DMS53 treated with DMSO at 0.1 percent for 48 hours (cell line): ENCODE data around the gene TENM4.

Experiments used
- DNase-seq: peaks from one replicate; lab custom pipeline; 2025; ENCODE audit not compliant: unreplicated experiment; lab: John Stamatoyannopoulos, UW

The TENM4 gene

DNA sequence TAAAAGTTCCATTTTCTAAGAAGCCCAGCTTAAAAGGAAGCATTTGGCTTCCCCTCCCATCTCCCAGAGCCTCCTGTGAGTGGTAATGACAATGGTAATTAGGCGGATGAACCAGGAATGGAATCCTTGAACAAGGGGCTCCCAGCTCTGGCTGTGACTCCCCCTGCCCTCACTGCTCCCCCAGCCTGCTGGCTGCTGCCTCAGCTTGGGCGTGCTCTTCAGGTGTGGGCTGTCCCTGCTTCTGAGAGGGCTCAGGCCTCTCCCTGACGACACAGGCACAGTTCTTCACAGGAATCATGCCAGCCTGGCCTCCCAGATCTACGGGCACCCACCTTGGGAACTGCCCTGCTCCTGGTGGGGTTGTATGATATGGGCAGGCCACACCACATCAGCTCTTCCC, 784.5 kb downstream of the TENM4 start:
- DNase-seq = no peak

DNA sequence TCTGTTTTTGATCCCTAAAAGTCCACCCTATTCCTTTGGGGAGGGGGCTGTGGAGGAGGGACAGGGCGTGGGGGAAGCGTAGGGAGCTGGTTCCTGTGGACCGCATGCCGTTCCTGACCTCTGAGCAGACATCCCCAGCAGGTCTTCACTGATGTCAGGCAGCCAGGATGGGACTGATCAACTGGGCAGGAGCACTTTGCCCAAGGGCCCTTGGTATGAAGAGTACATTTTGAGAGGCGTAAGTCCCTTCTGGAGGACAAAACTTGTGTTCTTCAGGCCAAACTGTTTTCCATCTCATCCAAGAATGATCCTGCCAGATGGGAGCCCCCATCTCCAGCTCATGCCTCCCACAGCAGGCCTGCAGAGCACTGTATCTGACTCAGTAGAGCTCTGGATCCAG, 785.3 kb downstream of the TENM4 start:
- no peak for DNase-seq

DNA sequence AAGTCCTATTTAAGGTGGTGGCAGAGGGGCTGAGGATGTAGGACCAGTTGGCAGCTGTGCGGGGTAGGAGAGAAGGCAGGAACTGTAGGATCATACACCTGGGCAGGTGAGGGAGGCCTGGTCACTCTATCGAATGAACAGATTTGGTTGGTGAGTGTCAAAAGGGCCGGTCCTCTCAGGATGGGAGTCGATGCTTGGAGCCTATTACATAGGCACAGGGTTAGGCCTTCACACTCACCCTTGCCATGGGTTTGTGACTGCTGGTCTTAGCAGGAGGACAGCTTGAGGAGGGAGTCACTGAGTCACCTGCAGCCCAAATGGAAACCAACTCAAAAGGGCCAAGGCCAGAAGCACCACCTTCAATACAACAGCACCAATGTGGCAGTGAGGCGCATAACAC, 786.0 kb downstream of the TENM4 start:
- DNase-seq = no peak

DNA sequence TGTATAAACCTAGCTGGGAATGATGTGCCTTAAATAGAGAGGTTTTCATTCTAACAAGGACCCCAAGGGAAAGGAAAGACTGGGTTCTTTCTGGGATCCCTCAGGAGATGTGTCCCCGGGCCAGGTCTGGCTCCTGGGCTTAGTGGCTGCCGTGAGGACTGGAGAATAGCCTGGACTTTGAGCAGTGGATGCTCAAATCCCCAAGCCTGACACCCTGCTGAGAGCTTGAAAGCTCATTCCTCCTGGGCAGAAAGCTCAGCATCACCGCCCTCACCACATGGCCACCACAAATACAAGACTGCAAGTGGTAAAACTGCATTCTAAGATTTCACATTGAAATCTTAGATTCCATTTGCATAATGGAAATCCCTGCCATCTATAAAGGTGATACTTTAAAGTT, 786.8 kb downstream of the TENM4 start:
- no peak for DNase-seq

DNA sequence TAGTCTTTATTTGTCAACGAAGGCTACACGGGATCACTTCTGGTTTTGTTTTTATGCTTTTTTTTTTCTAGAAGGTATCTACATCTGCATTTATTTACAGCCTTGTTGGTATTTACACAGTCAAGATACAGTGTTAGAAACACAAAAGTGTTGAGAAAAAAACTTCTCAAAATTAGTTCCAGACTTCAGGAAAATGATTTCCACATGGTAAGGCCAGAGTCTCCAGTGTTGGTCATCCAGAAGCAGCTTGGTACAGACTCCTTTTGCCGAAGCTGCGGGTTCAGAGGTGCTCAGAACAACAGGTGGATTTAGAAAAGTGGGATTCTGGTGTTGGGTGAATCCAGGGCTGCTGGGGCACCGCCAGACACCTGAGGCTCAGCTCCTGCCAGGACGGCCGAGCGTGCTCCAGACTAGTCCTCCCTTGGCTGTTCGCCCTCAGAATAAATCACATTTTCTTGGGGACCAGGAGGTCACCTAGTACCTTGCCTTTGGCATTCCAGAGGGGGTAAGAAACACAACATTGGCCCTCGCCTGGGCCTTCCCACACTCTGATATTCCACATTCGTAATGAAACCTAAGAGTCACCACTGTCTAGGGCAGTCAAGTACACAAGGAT, 787.4 kb downstream of the TENM4 start:
- no peak for DNase-seq

DNA sequence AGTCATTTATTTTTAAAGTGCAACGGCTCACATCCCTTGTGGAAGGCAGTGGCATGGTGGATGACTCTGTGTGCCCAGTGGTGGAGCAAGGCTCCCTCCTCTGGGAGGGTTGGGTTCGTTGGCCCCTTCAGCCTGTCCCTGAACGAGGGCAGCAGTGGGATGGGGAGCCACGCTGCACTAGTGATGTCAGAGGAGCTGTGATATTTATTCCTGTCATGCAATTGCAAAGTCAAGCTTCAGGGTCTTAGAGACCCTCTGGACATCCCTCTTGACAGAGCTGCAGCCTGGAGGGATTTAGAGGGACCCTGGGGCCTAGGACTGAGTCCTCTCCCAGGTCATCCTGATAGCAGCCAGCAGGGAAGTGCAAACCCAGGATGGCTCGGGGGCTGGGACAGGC, 788.0 kb downstream of the TENM4 start:
- no peak for DNase-seq

DNA sequence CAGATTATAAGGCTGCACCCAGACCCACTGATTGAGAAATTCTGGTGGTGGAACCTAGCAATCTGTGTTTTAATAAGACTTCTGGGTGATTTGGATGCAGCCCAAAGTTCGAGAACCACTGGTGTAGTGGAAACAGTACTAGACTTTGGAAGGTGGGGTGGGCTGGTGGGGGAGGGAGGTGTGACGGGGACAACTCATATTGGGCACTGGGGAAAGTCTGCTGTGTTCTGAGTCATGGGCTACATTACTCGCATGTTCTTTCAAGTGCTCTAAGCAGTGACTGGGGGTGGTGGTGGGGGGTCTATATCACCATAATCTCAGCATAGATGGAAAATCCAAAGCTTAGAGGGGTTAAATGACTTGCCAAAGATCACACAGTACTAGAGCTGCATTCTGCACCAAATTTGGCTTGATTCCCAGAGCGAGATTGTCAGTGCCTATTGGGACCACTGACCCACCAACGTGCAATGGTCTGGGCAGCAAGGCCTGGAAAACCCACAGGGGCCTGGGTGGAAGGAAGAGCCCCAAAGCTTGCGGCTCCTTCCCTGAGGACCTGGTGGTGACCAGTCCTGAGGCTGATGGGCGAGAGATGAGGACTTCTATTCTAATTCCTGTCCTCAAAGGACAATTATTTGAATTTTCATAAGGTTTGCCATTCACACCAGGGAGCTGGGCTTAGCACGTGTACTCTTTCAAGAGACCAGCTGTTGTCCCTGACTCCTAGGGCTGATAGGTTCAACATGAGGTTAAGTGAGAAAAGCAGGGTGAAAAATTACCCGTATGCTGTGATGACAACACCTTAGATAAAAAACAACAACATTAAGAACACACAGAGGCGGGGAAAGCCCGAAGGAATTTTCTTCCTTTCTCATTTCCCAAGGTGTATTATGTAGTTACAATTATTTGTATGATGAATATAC, 788.6 kb downstream of the TENM4 start:
- DNase-seq = no peak

DNA sequence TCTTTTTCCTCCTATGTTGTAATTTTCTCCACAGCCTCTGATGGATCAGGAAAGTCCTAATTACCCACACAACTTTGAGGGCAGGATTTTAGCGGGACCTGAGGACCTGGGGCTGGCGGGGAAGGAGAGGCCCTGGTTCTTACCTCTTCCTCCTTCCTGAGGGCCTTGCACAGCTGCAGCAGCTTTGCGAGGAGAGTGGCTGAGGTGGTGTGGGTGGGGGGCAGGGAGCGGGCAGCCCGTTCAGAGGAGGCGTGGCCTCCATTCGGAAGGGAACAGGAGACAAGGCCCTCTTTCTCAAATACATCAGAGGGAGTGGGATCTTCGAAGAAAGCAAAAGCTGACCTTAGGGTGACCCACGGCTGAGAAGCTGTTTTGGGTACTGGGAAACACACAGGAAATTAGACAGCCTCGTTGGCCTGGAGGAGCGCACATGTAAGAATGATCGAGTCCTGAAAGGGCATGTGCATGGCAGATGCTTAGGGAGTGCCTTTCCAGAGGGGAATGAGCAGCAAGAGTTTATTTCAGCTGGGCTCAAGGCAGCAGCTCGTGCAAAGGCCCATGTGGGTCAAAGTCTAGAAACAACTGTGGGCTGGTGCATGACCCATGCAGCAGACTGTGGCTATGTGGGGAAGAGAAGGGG, 789.6 kb downstream of the TENM4 start:
- no peak for DNase-seq

DNA sequence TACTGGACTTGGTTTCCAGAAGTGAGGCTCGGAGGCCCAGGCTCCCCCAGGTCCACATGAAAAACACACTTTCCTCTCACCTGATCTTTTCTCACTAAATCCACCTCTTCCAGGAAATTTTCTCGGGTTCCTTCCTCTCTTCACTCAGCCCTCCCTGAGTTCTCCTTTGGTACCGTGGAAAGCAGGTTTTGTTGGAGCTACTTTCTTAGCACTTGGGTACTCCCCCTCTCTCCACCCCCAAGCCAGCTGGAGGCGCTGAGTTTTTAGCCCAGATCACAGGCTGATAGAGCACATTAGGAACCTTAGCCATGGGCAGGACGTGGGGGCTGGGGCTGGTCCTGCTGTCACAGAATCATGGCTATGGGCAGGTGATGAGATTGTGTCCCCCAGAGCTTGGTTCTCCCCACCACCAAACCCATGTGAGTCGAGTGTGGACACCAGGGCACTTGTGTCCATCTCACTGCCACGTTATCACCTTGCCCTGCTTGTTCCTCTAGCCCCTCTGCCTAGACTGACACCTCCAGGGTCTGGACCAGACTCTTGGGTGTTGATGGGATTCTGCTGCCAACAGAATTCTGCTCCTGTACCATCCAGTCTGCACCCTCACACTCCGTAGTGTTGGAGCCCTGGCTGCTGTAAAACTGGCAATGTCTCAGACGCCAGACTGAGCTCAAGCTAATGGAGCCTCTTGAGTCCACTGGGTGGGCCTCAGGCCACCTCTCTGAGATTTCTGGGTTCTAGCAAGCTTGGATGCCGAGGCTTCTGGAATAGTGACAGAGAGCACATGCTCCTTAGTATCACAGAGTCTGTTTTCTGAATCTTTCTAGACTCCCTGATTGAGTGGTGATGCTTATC, 791.2 kb downstream of the TENM4 start:
- DNase-seq = no peak

DNA sequence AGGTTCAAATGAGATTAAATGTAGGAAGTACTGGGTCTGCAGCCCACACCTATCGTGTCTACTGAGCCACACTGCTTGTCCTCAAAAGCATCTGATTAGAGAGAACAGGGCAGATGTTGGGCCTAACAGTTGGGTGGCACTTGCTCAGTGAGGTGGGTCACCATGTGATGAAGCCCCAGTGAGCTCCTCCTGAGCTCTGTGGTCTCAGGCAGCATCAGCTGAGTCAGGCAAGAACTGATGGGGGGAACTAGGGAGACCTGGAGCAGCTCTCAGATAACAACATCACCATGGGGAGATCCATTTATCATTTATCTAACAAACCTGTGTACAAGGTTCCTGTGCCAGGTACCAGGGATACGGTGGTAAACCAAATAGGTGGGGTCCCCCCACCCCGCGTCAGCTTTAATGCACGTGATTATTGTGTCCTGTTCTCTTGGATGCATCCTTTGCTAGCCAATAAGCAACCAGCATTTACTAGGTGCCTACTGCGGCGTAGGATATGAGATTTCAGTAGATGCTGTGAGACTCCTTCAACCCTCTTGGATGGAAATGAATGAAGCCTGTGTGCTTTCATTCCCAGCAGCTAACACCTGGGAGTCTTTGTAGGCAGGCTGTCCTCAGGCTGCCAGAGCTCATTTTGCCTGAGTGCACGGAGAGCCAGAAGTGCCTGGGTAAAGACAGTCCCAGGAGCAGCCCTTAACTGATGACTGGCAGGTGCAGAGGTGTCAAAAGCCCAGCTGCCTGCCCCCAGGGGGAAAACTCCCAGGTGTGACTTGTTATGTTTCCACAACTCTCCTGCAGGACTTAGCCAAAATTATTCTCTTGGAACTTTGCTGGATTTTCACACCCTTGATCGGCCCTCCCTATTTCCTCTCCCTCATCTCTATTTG, 792.6 kb downstream of the TENM4 start:
- DNase-seq = peak; percentile 25

DNA sequence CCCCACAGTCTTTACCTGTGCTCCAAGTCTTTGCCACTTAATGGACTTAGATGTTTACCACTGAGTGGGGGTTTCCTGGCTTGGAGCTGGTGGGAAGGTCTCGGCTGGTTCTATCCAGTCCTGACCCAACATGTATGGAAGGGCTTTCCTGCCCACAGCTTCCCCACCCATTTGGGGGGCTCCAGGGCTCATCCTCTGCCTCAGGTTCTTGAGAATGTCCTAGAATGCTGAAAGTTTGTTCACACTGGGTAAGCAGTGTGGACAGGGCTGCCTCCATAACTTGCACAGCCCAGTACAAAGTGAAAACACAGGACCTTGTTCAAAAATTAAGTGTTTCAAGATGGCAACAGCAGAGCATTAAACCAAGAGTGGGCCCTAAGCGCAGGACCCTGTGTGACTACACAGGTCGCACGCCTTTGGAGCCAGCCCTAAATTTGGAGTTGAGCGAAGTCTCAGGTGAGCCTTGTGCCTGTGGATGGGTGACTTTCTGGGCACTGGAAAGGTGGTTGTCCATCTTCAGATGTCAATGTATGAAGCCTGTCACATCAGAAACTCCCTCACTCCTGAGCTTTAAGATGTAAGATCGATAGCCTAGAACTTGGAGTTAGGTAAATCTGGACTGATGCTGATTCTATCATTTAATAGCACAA, 793.4 kb downstream of the TENM4 start:
- no peak for DNase-seq

DNA sequence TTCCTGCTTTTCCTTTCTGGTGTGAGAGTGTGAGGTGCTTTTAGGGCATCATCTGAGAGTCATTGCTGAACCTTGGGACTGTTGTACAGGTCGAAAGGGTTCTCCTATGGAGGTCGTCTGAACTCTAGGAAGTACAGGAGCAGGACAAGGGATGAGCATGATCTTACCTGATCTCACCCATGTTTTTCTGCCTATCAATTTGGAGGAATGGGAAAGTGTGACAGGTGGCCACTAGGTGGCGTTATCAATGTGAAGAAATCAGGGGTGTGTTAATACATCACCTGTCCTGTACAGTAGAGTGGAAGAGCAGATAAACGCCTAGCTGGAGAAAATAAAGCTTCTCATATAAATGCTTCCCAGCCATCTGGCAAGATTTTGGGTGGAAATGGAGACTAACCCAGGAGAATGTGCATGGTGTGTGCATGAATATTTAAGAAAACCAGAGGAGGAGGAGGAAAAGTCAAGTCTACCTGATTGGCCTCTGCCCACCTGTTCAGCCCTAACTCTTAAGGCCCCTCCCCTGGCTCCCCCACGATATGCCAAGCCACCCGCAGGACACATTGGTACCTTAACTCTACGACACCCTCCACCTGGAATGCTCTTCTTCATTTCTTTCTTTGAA, 794.2 kb downstream of the TENM4 start:
- DNase-seq = peak; percentile 98

DNA sequence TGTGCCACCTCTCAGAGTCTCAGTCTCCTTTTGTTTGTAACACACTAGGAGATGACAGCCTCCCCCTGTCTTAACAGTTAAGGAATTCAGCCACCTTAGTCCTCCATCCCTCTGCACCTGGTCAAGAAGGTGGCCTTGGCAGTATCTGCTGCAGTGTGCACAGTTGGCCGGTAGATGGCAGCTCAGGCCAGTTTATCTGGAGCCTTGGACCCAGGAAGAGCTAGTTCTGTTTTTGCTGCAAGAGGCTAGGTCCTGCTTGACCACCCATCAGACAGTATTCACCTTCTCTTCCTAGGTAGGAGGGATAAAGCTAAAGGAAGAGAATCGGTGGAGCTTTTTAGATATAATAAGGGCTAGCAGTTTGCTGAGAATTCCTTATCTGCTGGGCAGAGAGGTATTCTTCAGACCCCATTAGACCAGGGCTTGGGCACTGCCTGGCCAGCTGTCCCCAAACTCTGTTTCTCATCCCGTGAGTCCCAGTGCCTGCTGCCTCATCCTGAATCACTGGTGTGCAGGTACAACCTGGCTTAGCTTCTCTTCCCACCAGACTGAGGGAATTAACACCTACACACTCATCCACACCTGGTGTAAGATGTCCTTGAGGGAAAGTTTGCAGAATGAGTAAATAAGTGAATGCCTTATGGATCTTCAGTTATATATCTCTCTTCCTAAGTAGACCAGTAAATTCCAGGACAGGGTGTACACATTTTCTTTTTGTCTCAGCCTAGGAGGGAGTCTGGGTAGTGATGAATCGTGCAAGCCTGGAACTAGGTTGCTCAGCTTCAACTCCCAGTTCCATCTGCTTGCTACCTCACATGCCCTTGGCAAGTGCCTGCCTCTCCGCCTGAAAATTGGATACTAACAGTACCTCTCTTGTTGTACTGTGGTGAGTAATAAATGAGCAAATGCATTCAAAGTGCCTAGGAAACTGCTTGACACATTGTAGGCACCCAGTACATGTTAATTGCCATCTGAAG, 795.3 kb downstream of the TENM4 start:
- peak; percentile 95 for DNase-seq

DNA sequence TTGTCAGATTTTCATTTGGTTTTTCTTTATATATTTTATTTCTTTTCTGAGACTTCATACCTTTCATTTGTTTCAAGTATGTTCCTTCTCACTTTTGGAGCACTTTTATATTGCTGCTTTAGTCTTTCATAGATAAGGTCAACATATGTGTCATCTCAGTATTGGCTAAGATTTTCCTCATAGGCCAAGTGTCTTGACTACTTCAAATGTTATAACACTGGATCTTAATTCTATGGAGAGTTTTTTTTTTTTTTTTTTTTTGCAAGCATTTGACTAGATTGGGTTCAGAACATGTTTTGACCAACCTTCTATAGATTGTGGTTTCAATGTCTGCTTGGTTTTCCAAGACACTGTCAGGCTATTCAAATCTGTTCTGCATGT, 797.2 kb downstream of the TENM4 start:
- no peak for DNase-seq

DNA sequence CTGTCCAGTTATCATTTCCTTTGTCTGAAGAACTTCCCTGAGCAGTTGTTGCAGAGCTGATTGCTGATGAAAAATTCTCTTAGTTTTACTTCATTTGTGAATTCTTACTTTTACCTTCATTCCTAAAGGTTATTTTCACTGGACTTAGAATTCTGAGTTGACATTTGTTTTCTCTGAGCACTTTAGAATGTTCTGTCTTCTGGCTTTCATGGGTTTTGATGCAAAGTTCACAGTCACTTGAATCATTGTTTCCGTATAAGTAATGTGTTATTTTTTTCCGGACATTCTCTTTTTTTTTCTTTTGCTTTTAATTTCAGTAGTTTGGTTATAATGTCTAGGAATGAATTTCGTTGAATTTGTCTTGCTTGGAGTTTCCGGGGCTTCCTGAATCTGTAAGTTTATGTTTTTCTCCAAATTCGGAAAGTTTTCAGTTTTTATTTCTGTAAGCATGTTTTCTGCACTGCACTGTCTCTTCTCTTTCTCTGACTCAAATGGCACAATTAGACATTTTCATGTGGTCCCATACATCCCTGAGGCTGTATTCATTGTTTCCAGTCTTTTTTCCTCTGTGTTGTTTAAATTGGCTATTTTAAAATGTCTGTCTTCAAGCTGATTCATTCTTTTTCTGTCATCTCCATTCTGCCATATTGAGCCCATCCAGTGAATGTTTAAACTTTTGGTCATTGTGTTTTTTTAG, 797.7 kb downstream of the TENM4 start:
- DNase-seq = no peak

DNA sequence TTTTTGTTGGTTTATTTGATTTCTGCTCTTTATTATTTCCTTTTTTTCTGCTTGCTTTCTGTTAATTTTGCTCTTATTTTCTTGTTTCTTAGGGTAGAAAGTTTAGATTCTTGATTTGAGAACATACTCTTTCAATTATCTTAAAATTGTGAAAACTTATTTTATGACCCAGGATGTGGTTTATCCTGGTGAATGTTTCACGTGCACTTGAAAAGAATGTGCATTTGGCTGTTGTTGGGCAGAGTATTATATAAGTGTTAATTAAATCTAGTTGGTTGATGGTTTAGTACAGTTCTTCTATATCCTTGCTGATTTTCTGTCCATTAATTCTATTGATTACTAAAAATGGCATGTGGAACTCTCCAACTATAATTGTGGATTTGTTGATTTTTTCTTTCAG, 799.3 kb downstream of the TENM4 start:
- no peak for DNase-seq

DNA sequence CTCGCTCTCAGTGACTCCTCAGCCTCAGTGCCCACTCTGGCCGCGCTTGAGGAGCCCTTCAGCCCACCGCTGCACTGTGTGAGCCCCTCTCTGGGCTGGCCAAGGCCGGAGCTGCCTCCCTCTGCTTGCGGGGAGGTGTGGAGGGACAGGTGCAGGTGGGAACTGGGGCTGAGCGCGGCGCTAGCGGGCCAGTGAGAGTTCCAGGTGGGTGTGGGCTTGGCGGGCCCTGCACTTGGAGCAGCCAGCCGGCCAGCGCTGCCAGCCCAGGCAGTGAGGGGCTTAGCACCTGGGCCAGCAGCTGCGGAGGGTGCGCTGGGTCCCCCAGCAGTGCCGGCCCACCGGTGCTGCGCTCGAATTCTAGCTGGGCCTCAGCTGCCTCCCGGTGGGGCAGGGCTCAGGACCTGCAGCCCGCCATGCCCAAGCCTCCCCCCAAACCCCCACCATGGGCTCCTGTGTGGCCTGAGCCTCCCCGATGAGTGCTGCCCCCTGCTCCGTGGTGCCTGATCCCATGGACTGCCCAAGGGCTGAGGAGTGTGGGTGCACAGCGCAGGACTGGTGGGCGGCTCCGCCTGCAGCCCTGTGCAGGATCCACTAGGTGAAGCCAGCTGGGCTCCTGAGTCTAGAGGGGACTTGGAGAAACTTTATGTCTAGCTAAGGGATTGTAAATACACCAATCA, 802.0 kb downstream of the TENM4 start:
- DNase-seq = no peak
